Hepatocyte (in vitro differentiated cells): ENCODE data around the gene SPACDR.

Experiments
- CTCF ChIP-seq: fragments of 200-600 bp; sonication (generic); IDR thresholded peaks from 2 replicates; pipeline ENCODE4 v1.5.1; 2016; ENCODE audit warnings: antibody characterized with exemption, mild to moderate bottlenecking; ENCODE audit not compliant: poor library complexity
- EZH2 ChIP-seq: fragments of 200-600 bp; sonication (generic); IDR thresholded peaks from 2 replicates; pipeline ENCODE4 v1.6.1; 2016; ENCODE audit warnings: antibody characterized with exemption, mild to moderate bottlenecking, borderline replicate concordance
- EZH2phosphoT487 ChIP-seq: fragments of 200-600 bp; sonication (generic); IDR thresholded peaks from one replicate; pipeline ENCODE4 v1.6.1; 2018; ENCODE audit warnings: antibody characterized with exemption, mild to moderate bottlenecking, low read depth, moderate library complexity; ENCODE audit not compliant: unreplicated experiment, severe bottlenecking

DNA sequence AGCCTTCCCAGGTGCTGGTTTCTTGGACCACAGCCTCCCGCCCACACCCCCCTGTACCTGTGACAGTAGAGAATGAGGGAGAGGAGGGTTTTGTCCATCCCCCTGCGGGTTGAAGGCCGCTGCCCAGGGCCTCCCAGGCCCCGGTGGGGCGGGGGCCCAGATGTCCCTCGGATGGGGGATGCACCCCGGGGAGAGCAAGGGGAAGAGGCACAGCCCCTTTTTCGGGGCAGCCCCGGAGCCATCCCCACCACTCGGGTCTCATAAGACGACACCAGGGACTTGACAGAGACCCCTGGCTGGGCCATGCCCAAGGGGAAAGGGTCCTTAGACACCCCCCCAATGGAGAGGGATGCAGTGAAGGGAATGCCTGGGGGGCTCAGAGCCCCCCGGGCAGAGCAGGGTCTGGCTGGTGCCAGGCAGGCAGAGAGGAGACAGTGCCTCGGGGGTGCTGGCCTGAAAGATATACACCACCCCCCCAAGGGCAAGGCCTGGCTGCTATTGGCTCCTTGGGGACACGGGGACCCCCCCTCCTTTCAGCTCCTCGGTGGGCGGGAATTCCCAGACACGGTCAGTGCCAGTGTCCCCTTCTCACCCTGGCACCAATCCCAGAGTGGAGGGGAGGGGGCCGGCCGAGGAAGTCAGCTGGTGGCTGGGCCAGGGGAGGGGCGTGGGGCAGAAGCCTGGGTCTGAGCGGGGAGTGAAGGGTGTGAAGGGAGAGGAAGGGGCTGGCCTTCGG, 3.7 kb upstream of the SPACDR start:
- TF ChIP-seq CTCF (no peak), EZH2 (no peak), EZH2phosphoT487 (no peak)
